IPS DF 4.7 (cell line): Measurements from ENCODE around the gene CCR6.
"Not testable (repeated sequence)": the region's sequence is repeated elsewhere in the genome, so short reads cannot be mapped to it uniquely, and the experiment has no call there.

Experiments used
- DNase-seq: peaks from one replicate; pipeline ENCODE4 v3.0.0-alpha.2; 2013; ENCODE audit warnings: low spot score; ENCODE audit errors: extremely low read depth

The CCR6 gene

GRCh38 chr6:167168296-167168695, 45.4 kb downstream of the CCR6 start:
- not testable (repeated sequence) for DNase-seq

- DNase-seq = not testable (repeated sequence)
Observed at GRCh38 chr6:167169867-167170266, 47.0 kb downstream of the CCR6 start.

- DNase-seq = not testable (repeated sequence)
Observed at GRCh38 chr6:167171300-167171699, 48.4 kb downstream of the CCR6 start.

- not testable (repeated sequence) for DNase-seq
Observed at GRCh38 chr6:167172011-167172410, 49.1 kb downstream of the CCR6 start.

- DNase-seq = not testable (repeated sequence)
Observed at GRCh38 chr6:167177271-167177670, 54.4 kb downstream of the CCR6 start.

- DNase-seq = not testable (repeated sequence)
Observed at GRCh38 chr6:167178896-167179655, 56.2 kb downstream of the CCR6 start.

GRCh38 chr6:167180086-167180485, 57.2 kb downstream of the CCR6 start:
- DNase-seq = not testable (repeated sequence)

GRCh38 chr6:167181351-167181750, 58.5 kb downstream of the CCR6 start:
- not testable (repeated sequence) for DNase-seq

- not testable (repeated sequence) for DNase-seq
Observed at GRCh38 chr6:167182913-167183314, 60.0 kb downstream of the CCR6 start.

GRCh38 chr6:167185101-167185500, 62.2 kb downstream of the CCR6 start:
- DNase-seq = not testable (repeated sequence)

GRCh38 chr6:167187275-167187674, 64.4 kb downstream of the CCR6 start:
- not testable (repeated sequence) for DNase-seq
